GM19099 (cell line): Measurements from ENCODE around the gene PGP.

Source experiments
- POLR2A ChIP-seq: IDR thresholded peaks from 3 replicates; pipeline ENCODE4 v1.6.1; 2011; ENCODE audit warnings: low read depth; ENCODE audit not compliant: insufficient read length; ENCODE audit errors: extremely low read depth

Gene PGP

DNA sequence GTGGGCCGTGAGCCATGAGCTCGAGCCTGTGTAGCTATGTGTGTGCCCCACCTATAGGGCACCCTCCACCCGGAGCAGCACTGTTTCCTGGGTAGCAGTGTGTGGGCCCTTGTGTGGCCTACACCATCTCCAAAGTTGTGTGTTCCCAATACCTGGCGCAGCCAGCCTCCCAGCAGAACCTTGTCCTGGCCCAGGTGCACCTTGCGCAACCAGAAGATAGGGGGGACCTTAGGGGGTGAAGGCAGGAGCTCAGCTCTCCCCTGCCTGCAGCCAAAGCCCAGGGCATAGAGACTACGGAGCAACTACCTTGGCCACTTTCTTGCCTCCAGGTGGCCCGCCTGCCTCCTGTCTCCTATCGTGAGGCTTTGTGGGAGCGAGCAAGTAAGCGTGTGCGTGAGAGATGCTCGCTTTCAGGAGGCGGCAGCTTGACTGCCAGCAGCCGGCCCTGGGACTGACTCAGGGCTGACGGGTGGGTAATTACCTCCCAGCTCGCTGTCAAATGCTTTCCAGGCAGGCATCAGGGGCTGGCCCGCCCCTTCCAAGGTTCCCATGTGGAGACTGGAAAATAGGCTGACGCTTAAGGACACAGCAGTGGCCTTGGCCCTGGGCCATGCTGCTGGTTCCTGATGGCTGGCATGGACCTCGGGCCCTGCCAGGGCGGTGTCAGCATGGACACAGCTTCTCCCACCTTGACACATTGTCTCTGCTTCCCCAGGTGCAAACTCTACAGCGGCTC is 40.1 kb downstream of the PGP start:
- TF ChIP-seq POLR2A = no peak

DNA sequence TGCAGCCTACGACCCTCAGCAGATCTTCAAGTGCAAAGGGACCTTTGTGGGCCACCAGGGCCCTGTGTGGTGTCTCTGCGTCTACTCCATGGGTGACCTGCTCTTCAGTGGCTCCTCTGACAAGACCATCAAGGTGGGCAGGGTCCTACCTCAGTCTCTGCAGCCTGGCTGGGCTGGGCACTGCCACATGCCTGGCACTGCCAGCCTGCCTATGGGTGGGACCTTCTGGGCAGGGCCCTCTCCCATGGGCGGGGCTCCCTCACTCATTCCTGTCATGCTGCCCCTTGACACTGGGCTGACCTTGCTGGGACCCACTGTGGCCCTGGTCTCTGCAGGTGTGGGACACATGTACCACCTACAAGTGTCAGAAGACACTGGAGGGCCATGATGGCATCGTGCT is 40.7 kb downstream of the PGP start:
- no peak for TF ChIP-seq POLR2A

DNA sequence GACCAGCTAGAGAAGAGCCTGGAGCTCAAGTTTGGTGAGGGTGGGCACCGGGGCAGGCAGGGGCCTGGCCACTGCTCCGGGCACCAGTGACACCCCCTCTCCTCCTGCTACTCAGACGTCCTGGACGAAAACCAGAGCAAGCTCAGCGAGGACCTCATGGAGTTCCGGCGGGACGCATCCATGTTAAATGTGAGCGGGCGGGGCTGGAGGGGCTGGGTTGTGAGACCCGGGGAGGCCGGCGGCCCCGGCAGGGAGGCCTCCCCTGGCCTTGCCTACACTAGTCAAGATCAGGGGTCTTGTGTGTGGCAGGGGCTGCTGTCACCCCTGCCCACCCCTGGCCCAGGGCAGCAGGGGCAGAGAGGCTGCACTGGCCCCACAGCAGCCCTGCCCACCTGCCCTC is 41.3 kb downstream of the PGP start:
- TF ChIP-seq POLR2A = no peak

DNA sequence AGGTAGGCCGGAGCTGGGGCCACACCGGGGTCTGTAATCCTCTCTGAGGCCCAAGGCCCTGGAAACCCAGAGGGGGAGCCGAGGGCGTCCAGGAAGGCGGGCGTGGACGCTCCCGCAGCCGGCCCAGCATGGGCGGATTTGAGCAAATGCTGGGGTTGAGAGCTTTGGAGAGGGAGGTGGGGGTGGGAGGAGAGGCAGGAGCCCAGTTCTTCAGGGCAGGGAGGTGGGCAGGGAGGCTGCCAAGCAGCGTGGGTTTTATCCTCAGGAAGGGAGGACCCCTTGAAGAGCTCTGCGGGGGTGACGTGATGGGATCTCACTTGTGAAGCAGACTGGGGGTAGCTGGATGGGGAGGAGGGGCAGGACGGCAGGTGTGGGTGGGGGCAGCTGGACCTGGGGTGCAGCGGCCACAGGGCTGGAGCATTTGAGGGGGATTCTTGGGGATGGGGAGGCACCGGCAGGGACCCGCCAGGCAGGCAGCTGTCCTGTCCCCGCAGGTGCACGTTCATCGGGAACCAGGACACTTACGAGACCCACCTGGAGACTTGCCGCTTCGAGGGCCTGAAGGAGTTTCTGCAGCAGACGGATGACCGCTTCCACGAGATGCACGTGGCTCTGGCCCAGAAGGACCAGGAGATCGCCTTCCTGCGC is 41.8 kb downstream of the PGP start:
- no peak for TF ChIP-seq POLR2A

DNA sequence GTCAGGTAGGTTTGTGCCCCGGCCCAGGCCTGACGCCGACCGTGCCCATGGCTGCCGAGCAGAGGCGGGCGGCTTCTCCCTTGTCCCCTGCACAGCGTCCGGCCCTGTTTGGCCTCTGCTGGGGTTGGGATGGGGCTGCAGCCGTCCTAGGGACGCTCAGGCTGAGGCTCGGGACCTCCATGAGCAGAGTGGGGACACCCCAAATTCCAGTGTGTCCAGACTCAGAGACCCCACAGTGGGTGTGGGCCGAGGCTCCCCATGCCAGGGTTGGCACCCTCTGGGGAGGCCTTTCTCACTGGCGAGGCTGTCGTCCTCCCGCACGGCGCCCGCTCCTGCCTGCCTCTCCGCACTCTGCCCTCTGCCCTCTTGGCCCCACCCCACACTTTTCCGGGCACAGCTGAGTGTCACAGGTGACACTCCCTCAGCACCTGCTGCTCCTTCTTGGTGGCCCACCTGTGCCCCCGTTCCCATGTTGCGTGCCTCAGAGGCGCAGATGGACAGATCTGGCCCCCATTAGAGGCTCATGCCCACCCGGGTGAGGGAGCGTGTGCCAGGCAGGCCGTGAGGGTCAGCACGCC is 43.0 kb downstream of the PGP start:
- no peak for TF ChIP-seq POLR2A

DNA sequence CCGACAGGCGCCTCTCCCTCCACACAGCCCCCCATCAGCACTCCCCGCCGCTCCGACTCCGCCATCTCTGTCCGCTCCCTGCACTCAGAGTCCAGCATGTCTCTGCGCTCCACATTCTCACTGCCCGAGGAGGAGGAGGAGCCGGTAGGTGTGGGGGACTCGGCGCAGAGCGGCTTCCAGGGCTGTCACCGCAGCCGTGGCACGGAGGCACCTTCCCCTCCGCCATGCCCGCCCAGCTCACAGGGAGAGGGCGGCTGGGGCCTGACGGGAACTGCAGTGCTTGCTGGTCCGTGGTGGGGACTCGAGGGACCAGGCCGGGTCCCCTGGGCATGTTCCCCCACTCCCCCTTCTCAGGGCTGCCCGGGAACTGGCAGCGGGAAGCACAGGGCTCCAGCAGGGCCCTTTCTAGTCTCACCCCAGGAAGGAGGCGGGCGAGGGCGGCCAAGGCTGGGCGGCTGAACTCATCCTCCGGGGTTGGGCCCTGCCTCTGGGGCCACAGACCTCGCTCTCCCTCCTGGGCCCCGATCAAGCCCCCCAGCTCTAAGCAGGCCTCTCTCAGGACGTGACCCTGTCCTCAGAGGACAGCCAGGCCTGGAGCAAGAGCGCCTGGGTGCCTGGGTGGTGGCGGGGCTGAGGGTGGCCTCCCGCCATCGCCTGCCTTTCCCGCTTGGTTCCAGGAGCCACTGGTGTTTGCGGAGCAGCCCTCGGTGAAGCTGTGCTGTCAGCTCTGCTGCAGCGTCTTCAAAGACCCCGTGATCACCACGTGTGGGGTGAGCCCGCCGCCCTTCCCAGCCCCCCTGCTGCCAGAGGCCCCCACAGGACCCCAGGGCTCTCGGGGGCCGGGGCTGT is 43.8 kb downstream of the PGP start:
- no peak for TF ChIP-seq POLR2A

DNA sequence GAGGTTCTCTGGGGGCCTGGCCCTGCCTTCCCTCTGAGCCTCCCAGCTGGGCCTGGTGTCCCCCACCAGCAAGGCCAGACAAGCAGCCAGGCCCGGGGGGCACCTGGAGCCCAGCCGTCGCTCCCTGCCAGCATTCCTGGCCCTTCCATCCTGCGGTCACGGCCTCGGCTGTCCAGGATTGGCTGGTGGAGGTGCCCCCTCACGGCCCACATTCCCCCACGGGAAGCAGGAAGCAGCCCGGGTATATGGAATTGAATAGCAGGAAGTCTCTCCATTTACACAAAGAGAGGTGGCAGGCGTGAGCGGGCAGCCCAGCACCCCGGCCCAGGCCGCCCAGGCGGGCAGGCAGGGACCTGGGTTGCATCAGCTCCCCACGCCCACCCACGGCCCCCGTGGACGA is 44.6 kb downstream of the PGP start:
- TF ChIP-seq POLR2A = no peak

DNA sequence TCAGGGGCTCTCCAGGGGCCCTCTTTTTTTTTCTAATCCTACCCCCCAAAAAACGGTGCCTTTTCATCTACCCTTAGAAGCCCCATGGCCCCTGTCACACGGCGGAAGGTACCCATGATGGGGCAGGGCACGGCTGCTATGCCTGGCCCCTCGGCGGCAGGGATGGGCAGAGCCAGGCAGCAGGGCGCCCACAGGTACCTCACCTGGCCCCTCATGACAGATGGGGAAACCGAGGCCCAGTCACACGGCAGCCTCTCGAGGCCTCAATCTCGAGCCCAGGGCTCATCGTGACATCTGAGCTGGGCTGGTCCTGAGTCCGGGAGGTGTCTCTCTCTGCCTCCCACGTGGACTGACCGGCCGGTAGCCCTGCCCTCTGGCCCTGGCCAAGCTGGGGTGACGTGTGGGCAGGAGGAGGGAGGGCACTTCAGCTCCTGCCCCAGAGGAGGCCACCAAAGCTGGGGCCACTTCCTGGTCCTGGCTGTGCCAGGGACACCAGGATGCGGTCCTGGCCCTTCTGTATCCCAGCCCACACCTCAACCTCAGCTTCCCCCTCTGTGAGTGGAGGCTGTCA is 47.5 kb downstream of the PGP start:
- no peak for TF ChIP-seq POLR2A

DNA sequence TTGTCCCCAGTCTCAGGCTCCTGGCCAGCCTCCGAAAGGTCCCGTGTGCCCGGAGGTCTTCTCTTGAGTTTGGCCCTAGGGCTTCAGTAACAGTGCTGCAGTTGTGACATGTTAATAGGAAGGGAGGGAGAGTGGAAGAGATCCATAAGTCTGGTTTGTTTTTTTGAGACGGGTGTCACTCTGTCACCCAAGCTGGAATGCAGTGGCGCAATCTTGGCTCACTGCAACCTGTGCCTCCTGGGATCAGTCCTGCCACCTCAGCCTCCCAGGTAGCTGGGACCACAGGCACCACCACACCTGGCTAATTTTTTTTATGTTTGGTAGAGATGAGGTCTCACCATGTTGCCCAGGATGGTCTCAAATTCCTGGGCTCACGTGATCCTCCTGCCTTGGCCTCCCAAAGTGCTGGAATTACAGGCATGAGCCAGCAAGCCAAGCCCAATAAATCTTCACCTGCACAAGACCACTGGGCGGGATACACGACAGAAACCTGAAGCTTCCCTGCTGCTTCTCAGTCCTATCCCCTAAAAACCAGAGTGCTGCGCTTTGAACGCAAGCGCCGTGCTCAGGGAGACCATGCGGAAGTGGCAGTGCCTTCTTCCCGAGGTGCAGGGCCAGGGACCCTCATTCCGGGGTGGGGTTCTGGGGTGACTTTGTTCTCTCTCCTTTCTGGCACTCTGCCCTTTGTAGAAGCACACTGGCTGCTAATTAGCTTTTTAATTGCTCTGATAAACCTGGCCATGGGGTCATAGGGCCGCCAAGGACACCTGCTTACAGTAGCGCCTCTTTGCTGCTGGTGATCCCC is 48.2 kb downstream of the PGP start:
- TF ChIP-seq POLR2A = no peak

DNA sequence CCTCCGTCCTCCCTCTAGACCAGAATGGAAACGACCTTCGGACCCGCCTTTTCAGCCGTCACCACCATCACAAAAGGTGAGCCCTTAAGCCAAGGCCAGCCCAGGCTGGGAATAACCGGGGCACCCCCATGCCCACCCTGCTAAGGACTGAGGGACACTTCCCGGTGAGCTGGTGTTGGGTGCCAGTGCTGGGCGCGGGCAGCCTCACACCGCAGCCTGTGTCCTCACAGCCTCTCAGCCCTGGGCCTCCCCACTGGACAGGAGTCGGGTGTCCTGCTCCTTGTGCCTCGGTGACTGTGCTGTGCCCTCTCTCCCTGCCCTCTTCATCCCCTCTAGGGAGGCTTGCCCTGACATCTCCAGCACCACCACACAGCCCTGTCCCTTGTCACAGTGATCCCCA is 48.8 kb downstream of the PGP start:
- TF ChIP-seq POLR2A = no peak

DNA sequence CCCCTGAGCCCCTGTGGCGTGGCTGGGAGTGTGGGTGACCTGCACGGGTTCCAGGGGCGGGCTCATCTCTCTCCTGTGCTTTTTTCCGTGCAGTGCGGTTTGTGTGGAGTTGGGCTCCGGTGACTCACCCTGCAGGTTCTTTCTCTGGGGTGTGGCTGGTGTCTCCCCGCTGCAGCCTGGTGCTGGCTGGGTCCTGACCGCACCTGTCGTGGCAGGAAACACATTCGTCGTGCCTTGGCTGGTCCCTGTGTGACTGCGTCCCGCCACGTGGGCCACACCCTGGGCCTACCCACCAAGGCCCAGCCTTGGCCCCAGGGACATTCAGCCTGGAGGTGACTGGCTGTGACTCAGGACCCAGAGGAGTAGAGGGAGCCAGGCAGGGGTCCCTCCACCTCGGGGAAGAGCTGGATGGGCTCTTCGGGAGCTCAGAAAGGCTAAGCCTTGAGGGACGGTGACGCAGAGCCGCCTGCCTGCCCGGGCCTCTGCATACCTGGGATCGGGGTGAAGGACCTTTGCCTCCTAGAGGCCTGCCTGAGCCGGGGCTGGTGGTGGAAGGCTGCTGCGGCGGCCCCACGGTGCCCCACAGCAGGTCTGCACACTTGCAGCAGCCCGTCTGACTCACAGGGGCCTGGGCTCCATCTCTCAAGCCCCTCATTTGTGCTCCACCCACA is 51.3 kb downstream of the PGP start:
- no peak for TF ChIP-seq POLR2A

DNA sequence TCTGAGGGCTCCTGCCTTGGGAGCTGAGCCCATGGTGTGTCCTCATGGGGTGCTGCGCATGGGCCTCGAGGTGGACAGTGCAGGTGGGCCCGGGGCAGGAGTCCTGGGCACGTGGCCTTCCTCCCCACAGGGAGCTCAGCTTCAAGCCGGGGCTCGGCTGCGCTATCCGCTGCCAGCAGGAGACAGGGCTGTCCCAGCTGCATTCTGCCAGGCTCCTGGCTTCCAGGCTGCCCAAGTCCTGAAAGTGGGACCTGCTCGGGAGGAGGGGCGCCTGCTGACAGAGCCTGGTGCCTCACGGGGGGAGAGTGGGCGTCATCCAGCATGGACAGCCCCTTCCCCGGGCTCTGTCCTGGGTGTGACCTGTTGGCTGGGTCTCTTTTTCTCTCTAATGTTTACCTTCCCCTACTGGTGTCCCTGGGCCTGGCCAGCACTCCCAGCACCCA is 51.9 kb downstream of the PGP start:
- TF ChIP-seq POLR2A = no peak

DNA sequence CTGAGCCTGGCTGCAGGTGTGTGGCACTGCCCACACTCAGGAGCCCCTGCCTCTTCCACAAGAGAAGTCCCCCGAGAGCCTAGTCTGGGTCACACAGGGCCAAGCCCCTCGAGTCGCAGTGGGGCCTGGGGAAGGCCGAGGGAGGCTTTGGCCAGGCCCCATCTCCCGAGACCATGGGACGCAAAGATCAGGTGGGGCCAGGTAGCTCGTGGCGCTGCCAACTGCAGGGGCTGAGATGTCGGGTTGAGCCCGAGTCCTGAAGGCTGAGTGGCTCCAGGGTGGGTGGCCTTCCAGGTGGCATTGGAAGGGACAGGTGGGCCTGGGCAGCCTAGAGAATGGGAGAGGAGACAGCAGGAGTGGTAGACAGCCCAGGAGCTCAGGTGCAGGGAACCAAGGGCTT is 52.7 kb downstream of the PGP start:
- TF ChIP-seq POLR2A = no peak
